HCT116 (cell line): ENCODE data around the gene GJD3. TPM values are rescaled to one million over a fixed set of nuclear protein-coding genes. Genes with fewer than 3 reads are reported as not detected.

Source experiments
- ATAC-seq: fragments of 200-7000 bp; cut with Tn5 transposase; 2 replicates; pipeline ENCODE4 v1.9.1; 2020; ENCODE audit warnings: mild to moderate bottlenecking, moderate library complexity
- BruUV-seq: library from RNA; stranded (reverse); fragments of 400-500 nt; replicated peaks from 2 replicates; lab custom pipeline; 2021; lab: Mats Ljungman, UMichigan
- CTCF ChIA-PET: fragments of 300-600 bp; sonication (Branson Sonifier 250); formaldehyde crosslinking; loops from one replicate; lab custom pipeline; 2021; ENCODE audit warnings: antibody characterized with exemption; lab: Charles Lee
- POLR2A ChIA-PET: fragments of 300-600, 350-600 bp; sonication (Branson Sonifier 250); formaldehyde crosslinking; loops from one replicate; lab custom pipeline; 2021; ENCODE audit warnings: antibody characterized with exemption; lab: Charles Lee
- RAD21 ChIA-PET, 2 experiments: fragments of 300-600 bp; sonication (Branson Sonifier 250); formaldehyde crosslinking; loops; one replicate each; lab custom pipeline; 2023; ENCODE audit warnings: low total read pairs in 2 of 2; ENCODE audit not compliant: uncharacterized antibody in 2 of 2, unreplicated experiment in 2 of 2, low non-redundant PET in 1 of 2; lab: Charles Lee
- DNase-seq: peaks from one replicate; pipeline ENCODE4 v3.0.0-alpha.2; 2010; ENCODE audit warnings: low read depth, low spot score
- H2AFZ ChIP-seq: fragments of 200-600 bp; shearing (Covaris generic), sonication (generic); 2 replicates; pipeline ENCODE4 v1.6.1; 2017; ENCODE audit warnings: low read depth, mixed run types, mixed read lengths, antibody characterized with exemption, low read length; ENCODE audit not compliant: poor library complexity, severe bottlenecking
- H3K27ac ChIP-seq: 2 replicates; pipeline ENCODE4 v1.5.1; 2012; ENCODE audit warnings: low read depth, low read length
- H3K27me3 ChIP-seq: fragments of 200-600 bp; sonication (generic); 2 replicates; pipeline ENCODE4 v1.6.1; 2016; ENCODE audit warnings: mixed run types, low read length, mixed read lengths; ENCODE audit not compliant: insufficient read depth
- H3K36me3 ChIP-seq, 2 experiments: fragments of 200-500 bp in 1 of 2; fragments of 200-600 bp in 1 of 2; sonication (Bioruptor generic) in 1 of 2; sonication (generic) in 1 of 2; 2 replicates each; pipeline versions ENCODE4 v1.5.1 to v1.6.1; 2014 to 2016; ENCODE audit warnings: low read length in 2 of 2, inconsistent platforms in 1 of 2, mixed read lengths in 1 of 2, mixed run types in 1 of 2; ENCODE audit not compliant: insufficient read depth in 2 of 2, control insufficient read depth in 1 of 2
- H3K4me1 ChIP-seq, 2 experiments: fragments of 200-600 bp in 1 of 2; sonication (generic) in 1 of 2; 2 replicates each; pipeline versions ENCODE4 v1.5.1 to v1.6.1; 2012 to 2017; ENCODE audit warnings: low read length in 2 of 2, inconsistent platforms in 1 of 2, mild to moderate bottlenecking in 1 of 2, mixed read lengths in 1 of 2, mixed run types in 1 of 2, moderate library complexity in 1 of 2; ENCODE audit not compliant: insufficient read depth in 2 of 2, control insufficient read depth in 1 of 2
- H3K4me2 ChIP-seq: fragments of 200-600 bp; sonication (generic); 2 replicates; pipeline ENCODE4 v1.6.1; 2017; ENCODE audit warnings: mixed run types, low read length, mixed read lengths
- H3K4me3 ChIP-seq, 2 experiments: fragments of 200-600 bp in 1 of 2; sonication (generic) in 1 of 2; replicated peaks in 1 of 2; 2 replicates each; pipeline ENCODE4 v1.5.1; 2011 to 2016; ENCODE audit warnings: low read length in 2 of 2, control low read depth in 1 of 2, low read depth in 1 of 2, mild to moderate bottlenecking in 1 of 2, mixed read lengths in 1 of 2, mixed run types in 1 of 2
- H3K79me2 ChIP-seq: fragments of 200-600 bp; sonication (generic); 2 replicates; pipeline ENCODE4 v1.6.1; 2017; ENCODE audit warnings: mild to moderate bottlenecking, mixed run types, low read length, moderate library complexity, mixed read lengths; ENCODE audit not compliant: insufficient read depth
- H3K9ac ChIP-seq: fragments of 200-600 bp; sonication (generic); 2 replicates; pipeline ENCODE4 v1.6.1; 2016; ENCODE audit warnings: low read length, mixed read lengths
- H3K9me2 ChIP-seq: fragments of 200-600 bp; sonication (generic), shearing (Covaris generic); 2 replicates; pipeline ENCODE4 v1.6.1; 2017; ENCODE audit warnings: mixed run types, mild to moderate bottlenecking, moderate library complexity; ENCODE audit not compliant: insufficient read depth
- H3K9me3 ChIP-seq, 2 experiments: fragments of 200-500 bp in 1 of 2; fragments of 200-600 bp in 1 of 2; sonication (Bioruptor generic) in 1 of 2; sonication (generic) in 1 of 2; 2 replicates each; pipeline ENCODE4 v1.6.1; 2014 to 2017; ENCODE audit warnings: low read length in 2 of 2, mixed read lengths in 2 of 2, inconsistent platforms in 1 of 2, low read depth in 1 of 2, mild to moderate bottlenecking in 1 of 2, mixed run types in 1 of 2, moderate library complexity in 1 of 2; ENCODE audit not compliant: control insufficient read depth in 1 of 2, insufficient read depth in 1 of 2
- H4K20me1 ChIP-seq: fragments of 200-600 bp; sonication (generic), shearing (Covaris generic); 2 replicates; pipeline ENCODE4 v1.6.1; 2017; ENCODE audit warnings: mixed run types, mild to moderate bottlenecking, moderate library complexity; ENCODE audit not compliant: insufficient read depth
- CBX3 ChIP-seq: IDR thresholded peaks from 2 replicates; pipeline ENCODE4 v1.6.1; 2012; ENCODE audit warnings: low read depth
- ELF1 ChIP-seq: IDR thresholded peaks from 2 replicates; pipeline ENCODE4 v1.6.1; 2012; ENCODE audit warnings: low read depth, borderline replicate concordance
- EZH2phosphoT487 ChIP-seq: fragments of 200-600 bp; IDR thresholded peaks from 2 replicates; pipeline ENCODE4 v1.6.1; 2018; ENCODE audit warnings: antibody characterized with exemption, borderline replicate concordance
- FOSL1 ChIP-seq: IDR thresholded peaks from 2 replicates; pipeline ENCODE4 v1.6.1; 2012; ENCODE audit warnings: low read depth
- JUND ChIP-seq: IDR thresholded peaks from 2 replicates; pipeline ENCODE4 v1.6.1; 2012
- MAX ChIP-seq: IDR thresholded peaks from 2 replicates; pipeline ENCODE4 v1.6.1; 2012
- POLR2AphosphoS5 ChIP-seq: IDR thresholded peaks from 2 replicates; pipeline ENCODE4 v1.6.1; 2011; ENCODE audit warnings: mild to moderate bottlenecking, low read depth, low read length, moderate library complexity
- RAD21 ChIP-seq: IDR thresholded peaks from 2 replicates; pipeline ENCODE4 v1.6.1; 2012; ENCODE audit warnings: low read depth, mild to moderate bottlenecking
- SIN3A ChIP-seq: IDR thresholded peaks from 2 replicates; pipeline ENCODE4 v1.6.1; 2012; ENCODE audit warnings: low read depth
- SP1 ChIP-seq: IDR thresholded peaks from 2 replicates; pipeline ENCODE4 v1.6.1; 2012; ENCODE audit warnings: low read depth
- TCF7L2 ChIP-seq: IDR thresholded peaks from 2 replicates; pipeline ENCODE4 v1.7.0; 2011; ENCODE audit warnings: borderline replicate concordance, inconsistent platforms; ENCODE audit not compliant: insufficient read depth, insufficient read length; ENCODE audit errors: extremely low read depth
- intact Hi-C: fragments of 100-400 bp; cut with micrococcal nuclease; formaldehyde crosslinking; loops from 2 replicates; pipeline ENCODE4 v1.10.0; 2022
- total RNA-seq: library from RNA; stranded (reverse); gene quantifications from one replicate; pipeline ENCODE4 v1.2.1, GENCODE V29; 2021; ENCODE audit not compliant: unreplicated experiment
- TF ChIP-seq, protein P1 (sequence below): IDR thresholded peaks from 2 replicates; pipeline ENCODE4 v1.6.1; 2011; ENCODE audit warnings: mild to moderate bottlenecking, low read length, moderate library complexity; ENCODE audit not compliant: insufficient replicate concordance; ENCODE audit errors: extremely low read depth
- TF ChIP-seq, protein P2 (sequence below): IDR thresholded peaks from 2 replicates; pipeline ENCODE4 v1.6.1; 2012
- TF ChIP-seq, protein P3 (sequence below): IDR thresholded peaks from 2 replicates; pipeline ENCODE4 v1.6.1; 2012; ENCODE audit warnings: low read depth

Gene GJD3
- total RNA-seq, 1 experiment from 2014 or later = not detected

GRCh38 chr17:40361925-40362695 is 2.4 kb downstream of the GJD3 start (continued):
- no peak for TF ChIP-seq RAD21

DNA sequence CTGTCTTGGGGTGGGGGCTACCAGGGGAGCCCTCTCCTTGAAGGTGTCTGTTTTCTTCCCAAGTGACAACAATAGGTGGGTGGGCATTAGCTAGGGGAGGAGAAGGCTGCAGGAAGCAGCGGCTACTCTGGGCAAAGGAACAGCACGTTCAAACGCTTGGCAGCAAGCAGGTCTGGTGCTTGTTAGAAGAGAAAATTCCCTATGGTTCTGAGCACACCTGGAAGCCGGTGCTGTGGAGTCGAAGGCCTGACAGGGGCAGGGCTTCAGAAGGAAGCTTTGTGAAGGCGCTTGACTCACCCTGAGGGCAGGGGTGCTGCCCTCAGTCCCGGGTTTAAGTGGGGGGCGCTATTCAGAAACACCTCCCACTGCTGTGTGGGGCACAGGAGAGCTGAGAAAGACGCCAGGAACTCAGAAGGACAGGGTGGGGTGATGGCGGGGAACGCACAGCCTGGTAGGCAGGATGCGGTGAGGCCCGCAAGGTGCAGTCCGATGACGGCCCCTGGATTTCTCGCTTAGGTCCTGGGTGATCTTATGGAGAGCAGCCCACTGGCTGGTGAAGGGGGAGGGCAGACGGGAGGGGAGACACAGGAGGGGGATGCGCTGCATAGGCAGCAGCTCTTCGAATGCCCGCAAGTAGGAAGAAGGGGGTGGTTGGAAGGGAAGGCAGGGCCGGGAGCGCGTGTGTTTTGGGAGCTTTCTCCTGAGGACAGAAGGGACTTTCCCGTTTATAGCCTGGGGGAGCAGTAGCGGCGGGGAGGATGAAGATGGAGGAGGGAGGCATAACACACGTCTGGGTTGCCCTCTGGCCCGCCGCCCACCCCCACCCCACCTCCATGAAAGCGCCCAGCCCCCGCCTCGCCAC is 3.2 kb downstream of the GJD3 start:
- Histone ChIP-seq H3K9me2 (no peaks in the 10 kb centered on the region), H3K27ac (no peak overlapping the region), H3K9me3 (no peaks in the 10 kb centered on the region), H3K4me1 (peaks cover 4 to 31% of the 10 kb centered on the region in 2 experiments; a peak in 3 of 4 replicates), H4K20me1 (no peaks in the 10 kb centered on the region), H3K4me2 (no peak overlapping the region), H3K4me3 (no peak overlapping the region), H3K36me3 (no peaks in the 10 kb centered on the region; a peak in 1 of 4 replicates), H3K9ac (no peak overlapping the region), H3K79me2 (no peaks in the 10 kb centered on the region), H2AFZ (no peak overlapping the region), H3K27me3 (no peaks in the 10 kb centered on the region)
- CTCF ChIA-PET = interaction anchor here (0.5 to 4.2 kb wide), 6 partner anchors 54 to 198 kb away, joined by 3 to 34 read pairs (median 8); no protein-coding TSS in a partner anchor
- no TSS peak for BruUV-seq
- RAD21 ChIA-PET = interaction anchor here in 1 of 2 experiments (2.0 kb wide), 1 partner anchor 172 kb away, joined by 9 read pairs; no protein-coding TSS in a partner anchor
- POLR2A ChIA-PET = interaction anchor here (1.7 kb wide), 1 partner anchor 199 kb away, joined by 6 read pairs; no protein-coding TSS in a partner anchor
- ATAC-seq = no peak
- DNase-seq = no peak
- intact Hi-C loops = no loop called here
- TF ChIP-seq, protein P1, sequence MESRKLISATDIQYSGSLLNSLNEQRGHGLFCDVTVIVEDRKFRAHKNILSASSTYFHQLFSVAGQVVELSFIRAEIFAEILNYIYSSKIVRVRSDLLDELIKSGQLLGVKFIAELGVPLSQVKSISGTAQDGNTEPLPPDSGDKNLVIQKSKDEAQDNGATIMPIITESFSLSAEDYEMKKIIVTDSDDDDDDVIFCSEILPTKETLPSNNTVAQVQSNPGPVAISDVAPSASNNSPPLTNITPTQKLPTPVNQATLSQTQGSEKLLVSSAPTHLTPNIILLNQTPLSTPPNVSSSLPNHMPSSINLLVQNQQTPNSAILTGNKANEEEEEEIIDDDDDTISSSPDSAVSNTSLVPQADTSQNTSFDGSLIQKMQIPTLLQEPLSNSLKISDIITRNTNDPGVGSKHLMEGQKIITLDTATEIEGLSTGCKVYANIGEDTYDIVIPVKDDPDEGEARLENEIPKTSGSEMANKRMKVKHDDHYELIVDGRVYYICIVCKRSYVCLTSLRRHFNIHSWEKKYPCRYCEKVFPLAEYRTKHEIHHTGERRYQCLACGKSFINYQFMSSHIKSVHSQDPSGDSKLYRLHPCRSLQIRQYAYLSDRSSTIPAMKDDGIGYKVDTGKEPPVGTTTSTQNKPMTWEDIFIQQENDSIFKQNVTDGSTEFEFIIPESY = no peak
- TF ChIP-seq POLR2AphosphoS5 (no peak), TCF7L2 (no peak), CBX3 (no peak), SIN3A (no peak), ELF1 (no peak), JUND (no peak), MAX (no peak), SP1 (no peak), FOSL1 (no peak), EZH2phosphoT487 (no peak)
- TF ChIP-seq, protein P2, sequence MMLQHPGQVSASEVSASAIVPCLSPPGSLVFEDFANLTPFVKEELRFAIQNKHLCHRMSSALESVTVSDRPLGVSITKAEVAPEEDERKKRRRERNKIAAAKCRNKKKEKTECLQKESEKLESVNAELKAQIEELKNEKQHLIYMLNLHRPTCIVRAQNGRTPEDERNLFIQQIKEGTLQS = no peak
- TF ChIP-seq, protein P3, sequence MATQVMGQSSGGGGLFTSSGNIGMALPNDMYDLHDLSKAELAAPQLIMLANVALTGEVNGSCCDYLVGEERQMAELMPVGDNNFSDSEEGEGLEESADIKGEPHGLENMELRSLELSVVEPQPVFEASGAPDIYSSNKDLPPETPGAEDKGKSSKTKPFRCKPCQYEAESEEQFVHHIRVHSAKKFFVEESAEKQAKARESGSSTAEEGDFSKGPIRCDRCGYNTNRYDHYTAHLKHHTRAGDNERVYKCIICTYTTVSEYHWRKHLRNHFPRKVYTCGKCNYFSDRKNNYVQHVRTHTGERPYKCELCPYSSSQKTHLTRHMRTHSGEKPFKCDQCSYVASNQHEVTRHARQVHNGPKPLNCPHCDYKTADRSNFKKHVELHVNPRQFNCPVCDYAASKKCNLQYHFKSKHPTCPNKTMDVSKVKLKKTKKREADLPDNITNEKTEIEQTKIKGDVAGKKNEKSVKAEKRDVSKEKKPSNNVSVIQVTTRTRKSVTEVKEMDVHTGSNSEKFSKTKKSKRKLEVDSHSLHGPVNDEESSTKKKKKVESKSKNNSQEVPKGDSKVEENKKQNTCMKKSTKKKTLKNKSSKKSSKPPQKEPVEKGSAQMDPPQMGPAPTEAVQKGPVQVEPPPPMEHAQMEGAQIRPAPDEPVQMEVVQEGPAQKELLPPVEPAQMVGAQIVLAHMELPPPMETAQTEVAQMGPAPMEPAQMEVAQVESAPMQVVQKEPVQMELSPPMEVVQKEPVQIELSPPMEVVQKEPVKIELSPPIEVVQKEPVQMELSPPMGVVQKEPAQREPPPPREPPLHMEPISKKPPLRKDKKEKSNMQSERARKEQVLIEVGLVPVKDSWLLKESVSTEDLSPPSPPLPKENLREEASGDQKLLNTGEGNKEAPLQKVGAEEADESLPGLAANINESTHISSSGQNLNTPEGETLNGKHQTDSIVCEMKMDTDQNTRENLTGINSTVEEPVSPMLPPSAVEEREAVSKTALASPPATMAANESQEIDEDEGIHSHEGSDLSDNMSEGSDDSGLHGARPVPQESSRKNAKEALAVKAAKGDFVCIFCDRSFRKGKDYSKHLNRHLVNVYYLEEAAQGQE = no peak
